ENCODE data around the gene KCNJ4.

The KCNJ4 gene

GRCh38 chr22:38451864-38452263, 3.1 kb downstream of the KCNJ4 start:
- TF ChIP-seq CTCF (IDR thresholded peaks at IDR 0.05; ENCODE audit: low read depth, low read length) = no peak
- no peak for DNase-seq (ENCODE audit: extremely low read depth, low read depth)

GRCh38 chr22:38451404-38451803, 3.6 kb downstream of the KCNJ4 start:
- DNase-seq (ENCODE audit: extremely low read depth, low read depth) = no peak

GRCh38 chr22:38450234-38450797, 4.7 kb downstream of the KCNJ4 start:
- no peak for DNase-seq (ENCODE audit: extremely low read depth, low read depth)
- no peak for TF ChIP-seq CTCF (IDR thresholded peaks at IDR 0.05; ENCODE audit: low read depth, low read length)

More at GRCh38 chr22:38451404-38451803, 3.6 kb downstream of the KCNJ4 start:
- no peak for TF ChIP-seq CTCF (IDR thresholded peaks at IDR 0.05; ENCODE audit: low read depth, low read length)

- no peak for TF ChIP-seq CTCF (IDR thresholded peaks at IDR 0.05; ENCODE audit: low read depth, low read length)
- DNase-seq (ENCODE audit: extremely low read depth, low read depth) = no peak
Observed at GRCh38 chr22:38449776-38450175, 5.2 kb downstream of the KCNJ4 start.

- no peak for DNase-seq (ENCODE audit: extremely low read depth, low read depth)
- TF ChIP-seq CTCF (IDR thresholded peaks at IDR 0.05; ENCODE audit: low read depth, low read length) = no peak
Observed at GRCh38 chr22:38448945-38449745, 5.9 kb downstream of the KCNJ4 start.

DNA sequence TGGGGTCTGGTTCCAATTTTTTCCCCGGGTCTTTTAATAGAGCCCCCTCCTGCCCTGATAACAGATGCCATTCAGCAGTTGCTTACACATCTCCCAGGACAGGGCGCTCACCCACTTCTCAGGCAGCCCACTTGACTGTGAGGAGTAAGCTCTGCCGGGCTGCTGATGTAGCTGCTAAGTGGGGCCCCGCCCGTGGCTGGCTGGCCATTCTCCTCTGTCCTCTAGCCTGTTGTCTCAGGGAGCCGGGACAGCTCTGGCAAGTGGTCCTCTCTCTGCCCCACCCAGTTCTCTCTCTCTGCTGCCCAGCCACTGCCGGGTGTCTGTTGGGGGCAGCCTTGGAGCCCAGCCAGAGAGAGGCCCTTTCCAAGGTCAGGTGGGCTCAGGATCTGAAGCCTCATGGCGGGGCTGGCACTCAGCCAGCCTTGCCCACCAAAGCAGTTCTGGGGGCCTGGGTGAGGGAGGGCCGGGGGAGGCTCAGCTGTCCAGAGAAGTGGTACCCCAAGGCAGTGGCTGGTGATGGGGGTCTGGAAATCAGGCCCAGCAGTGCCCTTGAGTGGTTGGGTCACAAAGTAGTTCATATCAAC, 8.9 kb downstream of the KCNJ4 start:
- no peak for DNase-seq (ENCODE audit: extremely low read depth, low read depth)
- no peak for TF ChIP-seq CTCF (IDR thresholded peaks at IDR 0.05; ENCODE audit: low read depth, low read length)

GRCh38 chr22:38444783-38445182, 10.2 kb downstream of the KCNJ4 start:
- no peak for DNase-seq (ENCODE audit: extremely low read depth, low read depth)
- no peak for TF ChIP-seq CTCF (IDR thresholded peaks at IDR 0.05; ENCODE audit: low read depth, low read length)

Measured in AG09319 (cell line).